ENCODE results near the gene PPIL1. TPM values are rescaled to one million over a fixed set of nuclear protein-coding genes. Genes with fewer than 3 reads are reported as not detected.

Gene PPIL1
- total and polyA plus RNA-seq, 10 of the 15 experiments (the other 5 are each of a cell fraction or from before 2014, with no cell fraction given) = 39.5 to 95.8 (median 70.5) TPM

- POLR2A ChIA-PET = no interaction called here
- no peak overlapping the region for H3K27ac ChIP-seq (ENCODE audit: control insufficient read depth, insufficient read depth)
- H3K4me2 ChIP-seq (ENCODE audit: control insufficient read depth, insufficient read depth) = no peak overlapping the region
- RAD21 ChIA-PET (ENCODE audit: unreplicated experiment) = no interaction called here
- no peaks in the 10 kb centered on the region for H3K4me1 ChIP-seq (ENCODE audit: control insufficient read depth, insufficient read depth, low read length)
- no peaks in the 10 kb centered on the region for H4K20me1 ChIP-seq (ENCODE audit: control insufficient read depth, insufficient read depth)
- BruUV-seq (replicated peaks) = no TSS peak
- no peaks in the 10 kb centered on the region for H3K79me2 ChIP-seq (ENCODE audit: control insufficient read depth, insufficient read depth, low read length)
- CTCF ChIA-PET = interaction anchor here (0.8 to 1.2 kb wide), 4 partner anchors 23 to 212 kb away, joined by 3 to 5 read pairs (median 3); no protein-coding TSS in a partner anchor
- TF ChIP-seq RBBP5 (conservative IDR thresholded peaks at IDR 0.05) = no peak
- no peak for TF ChIP-seq DPF2 (IDR thresholded peaks at IDR 0.05)
- TF ChIP-seq MYC (IDR thresholded peaks at IDR 0.05; ENCODE audit: insufficient read depth, insufficient read length, insufficient replicate concordance, low read length, severe bottlenecking) = no peak
- TF ChIP-seq CBFB (IDR thresholded peaks at IDR 0.05; ENCODE audit: low read depth) = no peak
- no peak for TF ChIP-seq CREB1 (IDR thresholded peaks at IDR 0.05; ENCODE audit: low read depth)
- no peak for TF ChIP-seq ZNF592 (IDR thresholded peaks at IDR 0.05)
- no peak for TF ChIP-seq SREBF2 (IDR thresholded peaks at IDR 0.05; ENCODE audit: low read length)
- TF ChIP-seq USF1 (IDR thresholded peaks at IDR 0.05; ENCODE audit: borderline replicate concordance, extremely low read length, insufficient read depth, low read depth, low read length) = no peak
- no peak for TF ChIP-seq RFX5 (IDR thresholded peaks at IDR 0.05; ENCODE audit: low read depth, low read length)
- no peak for TF ChIP-seq TBL1XR1 (IDR thresholded peaks at IDR 0.05; ENCODE audit: low read depth, low read length)
- TF ChIP-seq POLR2AphosphoS5 (IDR thresholded peaks at IDR 0.05; ENCODE audit: low read length) = no peak
- TF ChIP-seq TAF1 (IDR thresholded peaks at IDR 0.05; ENCODE audit: borderline replicate concordance, low read depth, low read length) = no peak
- no peak for TF ChIP-seq NFXL1 (IDR thresholded peaks at IDR 0.05; ENCODE audit: borderline replicate concordance)
- no peak for TF ChIP-seq SMC3 (IDR thresholded peaks at IDR 0.05; ENCODE audit: borderline replicate concordance, low read length)
- TF ChIP-seq BRCA1 (IDR thresholded peaks at IDR 0.05; ENCODE audit: low read depth, low read length) = no peak
- no peak for TF ChIP-seq ATF3 (IDR thresholded peaks at IDR 0.05; ENCODE audit: borderline replicate concordance, extremely low read depth, low read depth, low read length)
- TF ChIP-seq SMAD1 (IDR thresholded peaks at IDR 0.05; ENCODE audit: low read depth, partially characterized antibody) = no peak
- no peaks in the 10 kb centered on the region for H3K36me3 ChIP-seq (ENCODE audit: control insufficient read depth in 2 of 2, insufficient read depth in 2 of 2, low read length in 1 of 2)
- peak; percentile 42 for ATAC-seq
- H3K9ac ChIP-seq (ENCODE audit: control insufficient read depth, insufficient read depth, low read length) = no peak overlapping the region
- SMC1A ChIA-PET (ENCODE audit: uncharacterized antibody, unreplicated experiment) = no interaction called here
- DNase-seq (ENCODE audit: low read depth, low spot score) = no peak
- WGBS (ENCODE audit: insufficient coverage, insufficient replicate concordance, low lambda C conversion rate, missing lambda C conversion rate) = 39% methylated on average over 8 of the region's 8 CpGs
- FAIRE-seq = no peak
- no peak overlapping the region for H2AFZ ChIP-seq (ENCODE audit: control insufficient read depth, low read depth, low read length)
- H3K4me3 ChIP-seq = no peak overlapping the region
- in situ Hi-C loops (cut with MboI) = no loop called here
- no peaks in the 10 kb centered on the region; a peak in 2 of 4 replicates for H3K27me3 ChIP-seq (replicated peaks in 1 of 2; ENCODE audit: control insufficient read depth in 2 of 2, insufficient read depth in 2 of 2, low read length in 1 of 2)
- H3K9me3 ChIP-seq (replicated peaks; ENCODE audit: control insufficient read depth, insufficient read depth, low read length) = no peaks in the 10 kb centered on the region
- intact Hi-C loops (cut with micrococcal nuclease; ENCODE audit: unreplicated experiment) = no loop called here
Observed at GRCh38 chr6:36805917-36806316, 68.7 kb downstream of the PPIL1 start.

Data from GM12878 (cell line).